Skeletal muscle satellite cell (primary cell): ENCODE data around the gene UFD1.

Experiments
- H3K27me3 ChIP-seq: 2 replicates; pipeline ENCODE4 v1.7.0; 2013; ENCODE audit warnings: low read length; ENCODE audit not compliant: control insufficient read depth, insufficient read depth
- H3K36me3 ChIP-seq: 2 replicates; pipeline ENCODE4 v1.7.0; 2013; ENCODE audit warnings: mild to moderate bottlenecking, control low read depth, low read length; ENCODE audit not compliant: insufficient read depth
- H3K4me1 ChIP-seq: 2 replicates; pipeline ENCODE4 v1.7.0; 2013; ENCODE audit warnings: low read length; ENCODE audit not compliant: control insufficient read depth, insufficient read depth
- H3K4me2 ChIP-seq: 2 replicates; pipeline ENCODE4 v1.7.0; 2013; ENCODE audit warnings: mild to moderate bottlenecking, low read length
- H3K4me3 ChIP-seq: 2 replicates; pipeline ENCODE4 v1.7.0; 2013; ENCODE audit warnings: low read length
- H3K9ac ChIP-seq: 2 replicates; pipeline ENCODE4 v1.7.0; 2013; ENCODE audit warnings: mild to moderate bottlenecking, low read depth, low read length, moderate library complexity
- H3K9me3 ChIP-seq: replicated peaks from 2 replicates; pipeline ENCODE4 v1.7.0; 2013; ENCODE audit warnings: mild to moderate bottlenecking, control low read depth, low read length

UFD1 gene

GRCh38 chr22:19501897-19502447 lies 23.0 kb upstream of the UFD1 start:
- Histone ChIP-seq H3K4me3 (no peak overlapping the region), H3K4me1 (peaks cover 7% of the 10 kb centered on the region), H3K9ac (no peak overlapping the region), H3K9me3 (no peaks in the 10 kb centered on the region), H3K4me2 (no peak overlapping the region), H3K36me3 (peaks cover 13% of the 10 kb centered on the region), H3K27me3 (no peaks in the 10 kb centered on the region)

- peaks cover 20% of the 10 kb centered on the region for H3K36me3 ChIP-seq
- peaks cover 13% of the 10 kb centered on the region for H3K4me1 ChIP-seq
- H3K9me3 ChIP-seq: no peaks in the 10 kb centered on the region
- H3K9ac ChIP-seq: no peak overlapping the region
- H3K4me2 ChIP-seq: no peak overlapping the region
- no peak overlapping the region for H3K4me3 ChIP-seq
- no peaks in the 10 kb centered on the region for H3K27me3 ChIP-seq
Observed at GRCh38 chr22:19499880-19500242, 20.9 kb upstream of the UFD1 start.

GRCh38 chr22:19499236-19499879 lies 20.4 kb upstream of the UFD1 start:
- Histone ChIP-seq H3K27me3 (no peaks in the 10 kb centered on the region), H3K9ac (no peak overlapping the region), H3K4me2 (no peak overlapping the region), H3K9me3 (no peaks in the 10 kb centered on the region), H3K36me3 (peaks cover 20% of the 10 kb centered on the region), H3K4me3 (no peak overlapping the region), H3K4me1 (peaks cover 13% of the 10 kb centered on the region)

- H3K36me3 ChIP-seq: peaks cover 20% of the 10 kb centered on the region
- no peaks in the 10 kb centered on the region for H3K9me3 ChIP-seq
- no peaks in the 10 kb centered on the region for H3K27me3 ChIP-seq
- H3K4me1 ChIP-seq: peaks cover 13% of the 10 kb centered on the region
- H3K9ac ChIP-seq: no peak overlapping the region
- H3K4me3 ChIP-seq: no peak overlapping the region
- H3K4me2 ChIP-seq: no peak overlapping the region
Observed at GRCh38 chr22:19498866-19499190, 19.8 kb upstream of the UFD1 start.

GRCh38 chr22:19498154-19498865 lies 19.3 kb upstream of the UFD1 start:
- Histone ChIP-seq H3K4me3 (no peak overlapping the region), H3K9ac (no peak overlapping the region), H3K4me1 (peaks cover 13% of the 10 kb centered on the region), H3K4me2 (no peak overlapping the region), H3K27me3 (no peaks in the 10 kb centered on the region), H3K9me3 (no peaks in the 10 kb centered on the region), H3K36me3 (peaks cover 20% of the 10 kb centered on the region)

- peaks cover 20% of the 10 kb centered on the region for H3K36me3 ChIP-seq
- H3K9ac ChIP-seq: peak overlapping the region; percentile 51
- peaks cover 13% of the 10 kb centered on the region for H3K4me1 ChIP-seq
- no peaks in the 10 kb centered on the region for H3K27me3 ChIP-seq
- peak overlapping the region; percentile 56 for H3K4me2 ChIP-seq
- no peak overlapping the region for H3K4me3 ChIP-seq
- no peaks in the 10 kb centered on the region for H3K9me3 ChIP-seq
Observed at GRCh38 chr22:19497245-19497644, 18.3 kb upstream of the UFD1 start.

- H3K4me3 ChIP-seq: no peak overlapping the region
- no peaks in the 10 kb centered on the region for H3K27me3 ChIP-seq
- no peak overlapping the region for H3K4me2 ChIP-seq
- H3K9ac ChIP-seq: no peak overlapping the region
- H3K4me1 ChIP-seq: peaks cover 13% of the 10 kb centered on the region
- H3K9me3 ChIP-seq: no peaks in the 10 kb centered on the region
- peaks cover 20% of the 10 kb centered on the region for H3K36me3 ChIP-seq
Observed at GRCh38 chr22:19496324-19496630, 17.3 kb upstream of the UFD1 start.

- H3K9ac ChIP-seq: no peak overlapping the region
- H3K36me3 ChIP-seq: peaks cover 20% of the 10 kb centered on the region
- no peaks in the 10 kb centered on the region for H3K27me3 ChIP-seq
- peaks cover 13% of the 10 kb centered on the region for H3K4me1 ChIP-seq
- no peak overlapping the region for H3K4me2 ChIP-seq
- H3K4me3 ChIP-seq: no peak overlapping the region
- no peaks in the 10 kb centered on the region for H3K9me3 ChIP-seq
Observed at GRCh38 chr22:19495562-19496323, 16.8 kb upstream of the UFD1 start.

GRCh38 chr22:19494676-19495173 lies 15.7 kb upstream of the UFD1 start:
- Histone ChIP-seq H3K9me3 (no peaks in the 10 kb centered on the region), H3K4me2 (no peak overlapping the region), H3K4me1 (peaks cover 13% of the 10 kb centered on the region), H3K36me3 (peaks cover 20% of the 10 kb centered on the region), H3K9ac (no peak overlapping the region), H3K4me3 (no peak overlapping the region), H3K27me3 (no peaks in the 10 kb centered on the region)

GRCh38 chr22:19494001-19494560 lies 15.1 kb upstream of the UFD1 start:
- peaks cover 20% of the 10 kb centered on the region for H3K36me3 ChIP-seq

GRCh38 chr22:19492504-19493174 lies 13.6 kb upstream of the UFD1 start:
- peaks cover 11% of the 10 kb centered on the region for H3K36me3 ChIP-seq

More at GRCh38 chr22:19494001-19494560, 15.1 kb upstream of the UFD1 start:
- Histone ChIP-seq H3K9ac (no peak overlapping the region), H3K4me1 (peaks cover 13% of the 10 kb centered on the region), H3K9me3 (no peaks in the 10 kb centered on the region), H3K27me3 (no peaks in the 10 kb centered on the region), H3K4me2 (no peak overlapping the region), H3K4me3 (no peak overlapping the region)

More at GRCh38 chr22:19492504-19493174, 13.6 kb upstream of the UFD1 start:
- H3K9ac ChIP-seq: no peak overlapping the region
- H3K4me1 ChIP-seq: peaks cover 12% of the 10 kb centered on the region
- H3K9me3 ChIP-seq: no peaks in the 10 kb centered on the region
- no peak overlapping the region for H3K4me3 ChIP-seq
- no peak overlapping the region for H3K4me2 ChIP-seq
- no peaks in the 10 kb centered on the region for H3K27me3 ChIP-seq
